KOPT-K1 (cell line): ENCODE data around the gene ACOT11.

ENCODE experiments used
- H3K27ac ChIP-seq: fragments of 200-600 bp; sonication (generic); 2 replicates; pipeline ENCODE4 v1.5.1; 2016; ENCODE audit warnings: antibody characterized with exemption, mild to moderate bottlenecking, low read depth, low read length; ENCODE audit not compliant: poor library complexity, severe bottlenecking
- H3K36me3 ChIP-seq: fragments of 200-600 bp; sonication (generic); 2 replicates; pipeline ENCODE4 v1.5.1; 2017; ENCODE audit warnings: antibody characterized with exemption, mild to moderate bottlenecking, low read length, moderate library complexity; ENCODE audit not compliant: insufficient read depth
- H3K9me3 ChIP-seq: fragments of 200-600 bp; sonication (generic); 2 replicates; pipeline ENCODE4 v1.5.1; 2017; ENCODE audit warnings: antibody characterized with exemption, low read length, mild to moderate bottlenecking; ENCODE audit not compliant: insufficient read depth, poor library complexity, severe bottlenecking

The ACOT11 gene

DNA sequence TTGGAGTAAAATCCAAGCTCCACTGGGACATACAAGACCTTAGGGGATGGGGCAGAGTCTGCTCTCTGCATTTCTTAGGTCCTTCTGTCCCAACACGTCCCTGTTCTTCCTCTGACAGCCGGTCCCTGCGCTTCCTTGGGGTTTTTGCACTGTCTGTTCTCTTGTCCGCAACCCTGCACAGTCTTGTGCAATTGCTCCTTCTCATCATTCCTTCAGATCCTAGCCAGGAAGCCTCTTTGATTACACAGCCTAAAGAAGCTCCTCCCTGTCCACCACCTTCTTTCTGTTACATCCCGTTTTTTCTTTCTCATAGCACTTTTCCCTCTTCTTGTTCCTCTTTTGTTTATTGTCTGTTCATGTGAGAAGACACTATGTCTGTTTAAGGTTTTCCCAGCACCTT, 19.9 kb downstream of the ACOT11 start:
- H3K36me3 ChIP-seq: no peaks in the 10 kb centered on the region
- H3K27ac ChIP-seq: no peak overlapping the region
- no peaks in the 10 kb centered on the region for H3K9me3 ChIP-seq

DNA sequence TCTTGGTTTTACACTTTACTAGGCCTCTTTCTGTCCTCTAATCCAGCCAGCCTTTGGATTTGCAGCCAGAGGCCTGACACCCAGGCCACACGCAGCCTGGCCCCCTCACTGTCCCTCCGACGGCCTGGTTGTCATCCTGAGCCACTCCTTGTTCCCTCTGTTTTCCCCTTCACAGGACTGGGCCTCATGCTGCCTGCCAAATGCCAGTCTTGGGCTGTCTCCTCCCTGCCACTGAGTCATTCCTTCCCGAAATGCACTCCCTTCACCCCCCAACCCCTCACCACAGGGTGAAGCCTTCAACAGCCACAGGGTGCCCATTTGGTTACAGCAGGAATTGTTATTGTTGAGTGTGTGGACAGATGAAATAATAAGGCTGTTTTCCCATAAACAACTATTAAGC, 21.3 kb downstream of the ACOT11 start:
- H3K36me3 ChIP-seq: no peaks in the 10 kb centered on the region
- H3K9me3 ChIP-seq: no peaks in the 10 kb centered on the region
- no peak overlapping the region for H3K27ac ChIP-seq

DNA sequence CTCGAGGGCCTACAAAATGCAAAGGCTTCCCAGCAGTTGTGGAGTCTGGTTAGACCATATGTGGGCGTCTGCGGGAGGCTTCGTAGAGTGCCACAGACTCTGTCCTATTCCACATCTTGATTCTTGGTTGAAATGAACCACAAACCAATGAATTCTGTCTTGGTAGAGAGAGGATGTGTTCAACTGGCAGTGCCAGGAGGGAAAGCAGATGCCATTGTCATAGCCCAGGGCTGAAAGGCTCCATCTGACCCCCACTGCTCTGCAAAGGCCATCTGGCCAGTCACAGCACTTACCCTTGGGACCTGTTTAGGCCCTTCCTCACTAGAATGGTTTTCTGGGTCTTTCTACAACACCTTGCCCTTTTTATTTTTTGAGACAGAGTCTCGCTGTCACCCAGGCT, 22.1 kb downstream of the ACOT11 start:
- Histone ChIP-seq H3K27ac (no peak overlapping the region), H3K9me3 (no peaks in the 10 kb centered on the region), H3K36me3 (no peaks in the 10 kb centered on the region)

DNA sequence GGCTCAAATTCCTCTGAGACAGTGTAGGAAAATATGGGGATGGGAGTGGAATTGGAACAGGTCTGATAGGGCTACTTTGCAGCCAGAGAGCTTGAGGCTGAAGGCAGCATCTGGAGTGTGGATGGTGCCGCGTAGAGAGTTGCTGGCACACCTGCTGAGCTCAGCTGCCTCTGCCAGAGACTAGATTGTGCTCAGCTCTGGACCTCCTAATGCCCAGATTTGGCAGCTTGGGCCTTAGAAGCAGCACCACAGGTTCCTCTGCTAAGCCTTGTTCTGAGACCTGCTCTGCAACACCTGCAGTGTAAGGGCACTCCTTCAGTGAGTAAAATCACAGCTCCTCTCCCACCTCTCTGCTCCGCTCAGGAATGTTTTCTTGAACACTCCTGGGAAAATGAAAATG, 23.3 kb downstream of the ACOT11 start:
- Histone ChIP-seq H3K36me3 (no peaks in the 10 kb centered on the region), H3K27ac (no peak overlapping the region), H3K9me3 (no peaks in the 10 kb centered on the region)

DNA sequence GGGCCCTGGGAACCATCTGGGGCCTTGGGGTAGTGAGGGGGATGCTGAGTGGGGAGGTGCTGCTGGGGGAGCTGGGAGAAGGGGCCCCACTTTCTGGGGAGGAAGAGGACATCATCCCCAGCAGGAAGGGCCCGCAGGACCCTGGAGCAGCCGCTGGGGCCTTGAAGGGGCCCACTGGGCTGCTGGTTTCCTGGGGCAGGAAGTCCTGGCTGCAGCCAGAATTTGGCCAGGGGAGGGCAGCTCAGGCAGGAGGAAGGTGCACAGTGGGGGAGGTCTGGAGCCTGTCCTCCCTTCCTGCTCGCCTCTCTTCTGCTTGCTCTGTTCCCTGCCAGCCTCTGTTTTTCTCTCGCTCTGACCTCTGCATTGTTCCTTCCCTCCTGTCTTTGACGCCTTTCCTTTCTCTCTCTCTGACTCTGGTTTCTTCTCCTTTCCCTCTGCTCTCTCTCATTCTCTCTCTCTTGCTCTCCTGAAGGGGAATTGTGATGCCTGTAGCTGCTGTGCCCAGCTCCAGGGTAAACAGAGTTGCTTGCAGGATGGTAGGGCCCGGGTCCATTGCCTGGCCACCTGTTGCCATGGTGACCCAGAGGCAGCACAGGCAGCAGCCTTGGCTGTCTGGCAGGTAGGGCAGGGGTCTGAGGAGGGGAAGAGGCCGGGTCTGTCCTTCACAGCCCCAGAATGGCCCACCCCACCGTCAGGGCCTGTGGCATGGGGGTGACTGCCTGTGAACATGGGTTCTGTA, 23.9 kb downstream of the ACOT11 start:
- H3K9me3 ChIP-seq: no peaks in the 10 kb centered on the region
- H3K27ac ChIP-seq: no peak overlapping the region
- no peaks in the 10 kb centered on the region for H3K36me3 ChIP-seq

DNA sequence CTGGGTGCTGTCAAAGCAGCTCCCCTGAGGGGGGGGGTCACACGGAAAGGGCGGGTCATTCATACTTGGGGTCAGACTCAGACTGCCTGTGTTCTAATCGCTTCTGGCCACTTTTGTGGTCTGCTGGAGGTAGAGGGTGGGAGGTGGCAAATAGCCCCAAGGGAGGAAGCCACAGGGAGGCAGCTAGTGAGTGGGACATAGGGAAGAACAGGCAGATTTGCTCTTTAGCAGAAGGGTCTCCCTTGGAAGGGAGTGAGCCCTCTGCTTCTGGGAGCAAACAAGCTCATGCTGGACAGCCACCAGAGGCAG, 24.5 kb downstream of the ACOT11 start:
- Histone ChIP-seq H3K27ac (no peak overlapping the region), H3K36me3 (no peaks in the 10 kb centered on the region), H3K9me3 (no peaks in the 10 kb centered on the region)

DNA sequence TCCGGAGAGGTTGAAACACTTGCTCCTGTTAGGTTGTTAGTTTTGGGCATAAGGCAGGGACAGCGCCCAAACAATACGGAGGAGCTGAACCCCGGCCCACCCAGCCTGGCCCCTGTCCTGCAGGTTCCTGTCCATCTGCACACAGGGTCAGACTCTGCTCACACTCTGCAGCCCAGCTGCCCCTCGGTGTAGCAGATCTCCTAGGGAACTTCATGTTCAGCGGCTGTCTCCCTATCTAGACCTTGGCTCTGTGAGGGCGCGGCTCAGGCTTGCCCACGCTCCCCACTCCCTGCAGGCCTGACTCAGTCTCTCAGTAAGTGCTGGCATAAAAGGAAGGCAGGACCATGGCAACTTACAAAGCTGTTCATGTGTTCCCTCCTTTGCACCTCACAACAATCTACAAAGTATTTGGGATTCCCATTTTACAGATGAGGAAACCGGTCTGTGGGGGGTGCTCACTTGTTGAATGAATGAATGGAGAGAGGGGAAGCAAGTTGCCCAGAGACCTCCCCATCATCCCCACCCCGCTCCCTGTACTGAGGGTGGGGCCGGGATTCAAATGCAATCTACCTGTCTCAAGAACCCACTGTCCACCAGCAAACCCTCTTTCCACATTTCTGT, 26.2 kb downstream of the ACOT11 start:
- Histone ChIP-seq H3K27ac (no peak overlapping the region), H3K36me3 (no peaks in the 10 kb centered on the region)

DNA sequence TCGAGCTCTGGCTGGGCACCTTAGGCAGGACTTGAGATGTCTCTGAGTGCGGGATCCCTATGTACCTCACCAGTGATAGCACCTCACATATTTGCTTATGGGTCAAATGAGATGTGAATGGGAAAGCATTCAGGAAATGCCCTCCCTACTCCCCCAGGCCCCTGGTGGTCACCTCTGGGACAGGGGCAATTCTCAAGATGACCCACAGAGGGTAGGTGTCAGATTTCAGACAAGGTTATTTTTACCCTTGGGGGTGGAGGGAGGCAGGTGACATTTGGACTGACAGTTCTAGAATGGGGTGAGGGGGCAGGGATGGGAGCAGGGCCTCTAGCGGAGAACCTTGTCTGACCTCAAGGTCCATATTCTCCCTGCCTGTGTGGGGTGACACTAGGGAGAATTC, 27.1 kb downstream of the ACOT11 start:
- no peaks in the 10 kb centered on the region for H3K36me3 ChIP-seq
- no peak overlapping the region for H3K27ac ChIP-seq
- no peaks in the 10 kb centered on the region for H3K9me3 ChIP-seq

More for the DNA sequence above, 26.2 kb downstream of the ACOT11 start:
- H3K9me3 ChIP-seq: no peaks in the 10 kb centered on the region

DNA sequence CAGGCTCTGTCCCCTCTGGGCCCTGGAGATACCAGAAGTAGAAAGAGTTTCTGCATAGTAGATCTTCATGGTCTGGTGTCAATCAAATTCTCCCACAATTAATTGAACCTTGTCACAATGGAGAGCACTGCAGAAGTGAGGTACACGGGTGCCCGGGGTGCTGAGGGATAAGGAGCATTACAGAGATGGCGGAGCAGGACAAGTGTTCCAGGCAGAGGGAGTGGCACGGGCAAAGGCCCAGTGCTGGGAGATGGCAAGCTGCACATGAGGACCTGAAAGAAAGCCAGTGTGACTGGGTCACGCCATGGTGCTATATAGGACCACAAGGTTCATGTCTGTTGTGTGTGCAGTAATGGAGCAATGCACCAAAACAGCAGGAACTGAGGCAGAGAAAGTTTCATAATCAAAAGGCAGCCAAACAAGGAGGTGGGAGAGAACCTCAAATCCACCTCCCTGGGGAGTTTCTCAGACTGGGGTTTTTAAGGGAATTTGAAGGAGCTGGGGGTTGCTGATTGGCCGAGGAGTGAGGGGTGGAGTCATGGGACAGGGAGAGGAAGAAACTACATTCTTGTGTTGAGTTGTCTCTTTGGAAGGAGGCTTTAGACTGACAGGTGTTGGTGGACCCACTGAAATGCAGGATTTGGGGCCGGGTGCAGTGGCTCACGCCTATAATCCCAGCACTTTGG, 27.7 kb downstream of the ACOT11 start:
- Histone ChIP-seq H3K27ac (no peak overlapping the region), H3K9me3 (no peaks in the 10 kb centered on the region), H3K36me3 (no peaks in the 10 kb centered on the region)

DNA sequence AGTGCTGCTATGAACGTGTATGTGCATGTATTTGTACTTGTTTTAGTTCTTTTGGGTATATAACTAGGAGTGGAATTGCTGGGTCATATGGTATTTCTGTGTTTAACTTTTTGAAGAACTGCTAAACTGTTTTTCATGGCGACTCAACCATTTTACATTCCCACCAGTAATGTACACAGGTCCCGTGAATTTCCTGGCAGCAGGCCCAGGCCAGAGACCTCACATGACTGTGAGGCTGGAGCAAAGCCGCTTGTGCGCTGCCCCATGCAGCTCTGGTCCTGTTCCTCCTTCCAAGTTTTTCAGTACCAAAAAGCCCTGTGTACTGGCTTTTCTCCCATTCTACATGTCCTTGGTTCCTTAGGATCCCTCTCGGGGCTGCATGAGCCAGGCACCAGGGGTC, 29.6 kb downstream of the ACOT11 start:
- Histone ChIP-seq H3K27ac (no peak overlapping the region), H3K9me3 (no peaks in the 10 kb centered on the region), H3K36me3 (no peaks in the 10 kb centered on the region)

DNA sequence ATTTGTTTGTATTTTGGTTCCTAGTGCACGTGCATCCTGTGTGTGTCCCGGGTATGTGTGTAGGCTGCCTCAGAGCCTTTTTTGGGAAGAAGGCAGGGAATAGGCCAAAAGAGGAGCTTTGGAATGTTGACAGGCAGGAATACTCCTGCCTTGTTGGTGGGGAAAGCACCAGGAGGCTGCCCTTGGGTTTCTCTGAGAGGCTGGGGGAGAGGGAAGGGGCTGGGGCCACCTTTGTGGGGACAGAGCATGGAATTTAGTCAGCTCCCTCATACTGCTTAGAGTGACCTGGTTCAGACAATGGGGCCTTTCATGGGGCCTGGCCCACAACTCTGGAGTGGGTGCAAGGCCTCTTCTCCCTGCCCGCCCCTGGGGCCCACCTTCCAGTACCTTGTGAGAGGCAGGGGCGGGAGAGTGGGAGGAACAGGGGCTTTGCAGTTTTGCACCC, 31.3 kb downstream of the ACOT11 start:
- no peaks in the 10 kb centered on the region for H3K9me3 ChIP-seq
- no peaks in the 10 kb centered on the region for H3K36me3 ChIP-seq
- H3K27ac ChIP-seq: no peak overlapping the region

DNA sequence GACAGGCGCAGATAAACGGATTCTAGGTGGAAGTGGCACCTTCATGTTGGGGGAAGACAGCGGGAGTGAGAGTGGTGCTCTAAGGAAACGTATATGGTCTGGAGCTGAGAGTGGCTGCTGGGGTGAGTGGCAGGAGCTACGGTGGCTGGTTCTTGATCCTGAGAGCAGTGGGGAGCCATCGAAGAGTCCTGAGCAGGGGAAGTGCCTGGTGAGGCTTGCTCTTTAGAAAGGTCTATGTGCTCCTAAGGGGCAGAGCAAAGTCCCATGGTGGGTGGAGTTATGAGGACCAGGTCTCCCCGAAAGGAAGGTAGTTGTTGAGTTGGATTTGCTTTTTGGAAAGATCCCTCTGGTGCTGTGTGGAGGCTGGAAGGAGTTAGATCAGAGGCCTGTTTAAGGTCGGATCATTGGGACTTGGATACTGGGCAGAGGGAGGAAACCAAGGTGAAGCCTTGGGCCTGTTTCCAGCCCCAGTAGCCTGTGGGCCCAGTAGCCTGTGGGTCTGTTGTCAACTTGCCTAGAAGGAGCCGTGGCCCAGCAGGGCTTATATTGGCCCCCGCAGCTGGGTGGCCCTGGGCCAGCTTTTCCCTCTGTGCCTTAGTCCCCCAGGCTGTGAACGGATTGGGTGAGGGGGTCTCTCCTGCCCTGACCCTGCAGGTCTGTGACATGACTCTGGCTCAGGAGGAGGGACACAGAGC, 33.0 kb downstream of the ACOT11 start:
- no peaks in the 10 kb centered on the region for H3K36me3 ChIP-seq

DNA sequence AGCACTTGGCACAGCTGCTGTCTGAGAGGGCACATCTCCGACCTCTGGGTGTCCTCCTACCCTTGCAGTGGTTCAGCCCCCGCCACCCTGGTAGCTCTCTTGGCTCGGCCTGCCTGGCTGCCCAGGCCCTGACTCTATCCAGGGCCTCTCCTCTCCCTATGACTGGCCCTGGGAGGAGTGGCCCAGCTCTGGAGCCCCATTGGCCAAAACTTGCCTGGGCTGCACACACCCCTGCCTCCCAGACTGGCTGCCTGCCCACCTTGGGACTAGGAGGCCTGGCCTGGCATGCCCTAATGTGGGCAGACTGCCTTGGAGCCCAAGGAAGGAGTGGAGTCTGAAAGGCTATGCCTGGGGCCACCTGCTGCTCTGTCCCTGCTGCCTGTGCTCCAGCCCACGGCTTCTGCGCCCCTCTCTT, 33.6 kb downstream of the ACOT11 start:
- Histone ChIP-seq H3K27ac (no peak overlapping the region), H3K9me3 (no peaks in the 10 kb centered on the region), H3K36me3 (no peaks in the 10 kb centered on the region)

More for the DNA sequence above, 33.0 kb downstream of the ACOT11 start:
- H3K9me3 ChIP-seq: no peaks in the 10 kb centered on the region
- H3K27ac ChIP-seq: no peak overlapping the region

DNA sequence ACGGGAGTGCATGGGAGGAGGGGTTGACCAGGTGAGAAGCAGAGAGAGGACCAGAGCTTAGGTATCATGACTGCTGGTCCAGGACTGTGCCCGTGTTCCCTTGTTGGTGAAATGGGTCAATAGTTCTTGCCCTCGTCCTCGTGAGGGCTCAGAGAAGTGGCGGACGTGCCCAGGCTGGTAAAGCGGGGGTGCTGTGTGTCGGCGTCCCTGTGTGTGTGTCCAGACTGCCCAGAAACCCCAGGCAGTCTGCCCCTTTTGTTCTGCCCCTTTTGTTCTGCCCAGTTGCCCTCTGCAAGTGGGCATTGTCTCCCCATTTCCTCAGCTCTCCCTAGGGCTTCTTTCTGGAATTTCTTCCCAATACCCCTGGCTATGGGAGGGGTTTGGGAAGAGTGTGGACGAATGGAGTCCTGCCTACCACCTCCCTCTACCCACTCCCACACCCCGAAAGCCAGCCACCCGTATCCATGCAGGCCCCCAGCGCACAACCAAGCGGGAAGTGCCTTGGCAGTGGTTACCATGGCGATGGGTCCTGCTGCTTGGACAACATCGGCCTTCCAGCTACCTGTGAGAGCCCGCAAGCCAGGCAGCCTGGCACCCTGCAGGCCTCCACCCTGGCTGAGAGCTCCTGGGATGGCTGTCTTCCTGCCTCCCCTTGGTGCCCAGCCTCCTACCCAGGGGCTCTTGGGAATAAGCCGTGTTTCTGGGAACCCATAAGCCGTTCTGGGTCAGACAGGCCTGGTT, 34.7 kb downstream of the ACOT11 start:
- no peak overlapping the region for H3K27ac ChIP-seq
- H3K36me3 ChIP-seq: no peaks in the 10 kb centered on the region
- no peaks in the 10 kb centered on the region for H3K9me3 ChIP-seq

DNA sequence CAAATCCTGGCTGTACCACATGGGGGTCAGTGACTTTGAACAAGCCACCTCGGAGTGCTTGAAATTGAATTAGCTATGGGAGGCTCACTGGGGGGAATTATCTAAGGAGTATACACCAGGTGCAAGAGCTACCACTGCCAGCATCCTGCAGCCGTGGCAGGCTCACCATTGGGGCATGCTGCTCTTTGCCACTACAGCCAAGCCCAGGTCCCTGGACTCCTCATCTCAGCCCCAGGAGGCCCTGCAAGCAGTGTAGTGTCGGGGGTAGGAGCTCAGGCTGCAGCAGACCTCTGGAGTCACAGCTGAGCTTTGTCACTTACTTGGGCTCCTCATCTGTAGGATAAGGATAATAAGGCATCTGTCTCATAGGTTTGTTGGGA, 35.3 kb downstream of the ACOT11 start:
- Histone ChIP-seq H3K27ac (no peak overlapping the region), H3K9me3 (no peaks in the 10 kb centered on the region), H3K36me3 (no peaks in the 10 kb centered on the region)
